GM11168 (cell line): ENCODE data around the gene IQSEC3.

Source experiments
- in situ Hi-C: fragments of 300-500 bp; cut with MboI; formaldehyde crosslinking; loops from one replicate; pipeline ENCODE4 v1.12.0; 2022; ENCODE audit warnings: low sequenced_read_pairs; ENCODE audit not compliant: unreplicated experiment

IQSEC3 gene

GRCh38 chr12:108594-108993 lies 42.0 kb downstream of the IQSEC3 start:
- in situ Hi-C loops = no loop called here

- in situ Hi-C loops = no loop called here
Measured at GRCh38 chr12:109446-109845, 42.9 kb downstream of the IQSEC3 start.

GRCh38 chr12:109872-110271 lies 43.3 kb downstream of the IQSEC3 start:
- in situ Hi-C loops = no loop called here

GRCh38 chr12:111699-112493 lies 45.3 kb downstream of the IQSEC3 start:
- in situ Hi-C loops = no loop called here

- in situ Hi-C loops = no loop called here
Measured at GRCh38 chr12:113347-113746, 46.8 kb downstream of the IQSEC3 start.

- in situ Hi-C loops = no loop called here
Measured at GRCh38 chr12:114626-115211, 48.2 kb downstream of the IQSEC3 start.

GRCh38 chr12:115518-115917 lies 49.0 kb downstream of the IQSEC3 start:
- in situ Hi-C loops = no loop called here

- in situ Hi-C loops = no loop called here
Measured at GRCh38 chr12:115960-116915, 49.7 kb downstream of the IQSEC3 start.

GRCh38 chr12:117311-117710 lies 50.7 kb downstream of the IQSEC3 start:
- in situ Hi-C loops = no loop called here

- in situ Hi-C loops = no loop called here
Measured at GRCh38 chr12:117816-118345, 51.3 kb downstream of the IQSEC3 start.

GRCh38 chr12:118591-118990 lies 52.0 kb downstream of the IQSEC3 start:
- in situ Hi-C loops = no loop called here

GRCh38 chr12:120951-121350 lies 54.4 kb downstream of the IQSEC3 start:
- in situ Hi-C loops = no loop called here

GRCh38 chr12:121647-122046 lies 55.1 kb downstream of the IQSEC3 start:
- in situ Hi-C loops = no loop called here

- in situ Hi-C loops = no loop called here
Measured at GRCh38 chr12:125075-125474, 58.5 kb downstream of the IQSEC3 start.

GRCh38 chr12:125566-125965 lies 59.0 kb downstream of the IQSEC3 start:
- in situ Hi-C loops = no loop called here

GRCh38 chr12:128079-128478 lies 61.5 kb downstream of the IQSEC3 start:
- in situ Hi-C loops = no loop called here

GRCh38 chr12:129001-129400 lies 62.4 kb downstream of the IQSEC3 start:
- in situ Hi-C loops = no loop called here

GRCh38 chr12:130519-130918 lies 64.0 kb downstream of the IQSEC3 start:
- in situ Hi-C loops = no loop called here

- in situ Hi-C loops = no loop called here
Measured at GRCh38 chr12:131008-131407, 64.4 kb downstream of the IQSEC3 start.

- in situ Hi-C loops = no loop called here
Measured at GRCh38 chr12:131732-132495, 65.3 kb downstream of the IQSEC3 start.
